HG03575 (cell line): Measurements from ENCODE around the gene ATP6V1F.
"Not testable (repeated sequence)": the region's sequence is repeated elsewhere in the genome, so short reads cannot be mapped to it uniquely, and the experiment has no call there.

Experiments
- ATAC-seq: cut with Tn5 transposase; IDR thresholded peaks from one replicate; pipeline ENCODE4 v1.9.1; 2021; ENCODE audit not compliant: unreplicated experiment, insufficient number of reproducible peaks, low FRiP score; ENCODE audit errors: extremely low read depth

ATP6V1F gene

GRCh38 chr7:128909625-128910568 lies 47.2 kb downstream of the ATP6V1F start:
- ATAC-seq: no peak

- no peak for ATAC-seq
These were observed 47.9 kb downstream of the ATP6V1F start, which contains the start of gene KCP for GRCh38 chr7:128910569-128910945. TSS of gene KCP (minus strand) at chr7:128910709. CDS start at chr7:128910676, 33 bp downstream.

GRCh38 chr7:128911423-128912031 lies 48.9 kb downstream of the ATP6V1F start:
- ATAC-seq: no peak

GRCh38 chr7:128912281-128912680 lies 49.6 kb downstream of the ATP6V1F start:
- ATAC-seq: no peak

- ATAC-seq: not testable (repeated sequence)
These were observed 50.2 kb downstream of the ATP6V1F start for GRCh38 chr7:128912709-128913495.

- no peak for ATAC-seq
These were observed 51.4 kb downstream of the ATP6V1F start for GRCh38 chr7:128913870-128914565.

GRCh38 chr7:128914566-128915151 lies 52.0 kb downstream of the ATP6V1F start:
- ATAC-seq: no peak

- no peak for ATAC-seq
These were observed 52.7 kb downstream of the ATP6V1F start for GRCh38 chr7:128915271-128915819.
